ENCODE data around the gene SPATA6.

- TF ChIP-seq CTCF (IDR thresholded peaks at IDR 0.05) = no peak
- TF ChIP-seq POLR2A (IDR thresholded peaks at IDR 0.05) = no peak
Measured at GRCh38 chr1:48251821-48252220, 220.2 kb downstream of the SPATA6 start.

Data from testis (tissue), 2 donors.